NAMALWA (cell line): Measurements from ENCODE around the gene AHCTF1.
"Not testable (repeated sequence)": the region's sequence is repeated elsewhere in the genome, so short reads cannot be mapped to it uniquely, and the experiment has no call there.

Experiments
- DNase-seq: peaks from one replicate; pipeline ENCODE4 v3.0.0-alpha.2; 2015; ENCODE audit warnings: low spot score

AHCTF1 gene

GRCh38 chr1:246923482-246923881, 8.3 kb downstream of the AHCTF1 start:
- no peak for DNase-seq

- DNase-seq: no peak
Observed at GRCh38 chr1:246921481-246921880, 10.3 kb downstream of the AHCTF1 start.

- DNase-seq: no peak
Observed at GRCh38 chr1:246919902-246920301, 11.8 kb downstream of the AHCTF1 start.

- DNase-seq: not testable (repeated sequence)
Observed at GRCh38 chr1:246916026-246916923, 15.5 kb downstream of the AHCTF1 start.

- DNase-seq: peak; percentile 63
Observed at GRCh38 chr1:246907472-246907871, 24.3 kb downstream of the AHCTF1 start.

- DNase-seq: no peak
Observed at GRCh38 chr1:246906833-246907232, 24.9 kb downstream of the AHCTF1 start.

GRCh38 chr1:246901874-246902273, 29.9 kb downstream of the AHCTF1 start:
- no peak for DNase-seq

- DNase-seq: no peak
Observed at GRCh38 chr1:246897302-246897701, 34.4 kb downstream of the AHCTF1 start.

- DNase-seq: no peak
Observed at GRCh38 chr1:246893191-246893939, 38.4 kb downstream of the AHCTF1 start.

- no peak for DNase-seq
Observed at GRCh38 chr1:246891105-246891504, 40.6 kb downstream of the AHCTF1 start.

GRCh38 chr1:246888522-246888921, 43.2 kb downstream of the AHCTF1 start:
- DNase-seq: no peak

GRCh38 chr1:246885389-246885788, 46.4 kb downstream of the AHCTF1 start:
- DNase-seq: not testable (repeated sequence)

- DNase-seq: no peak
Observed at GRCh38 chr1:246878551-246878950, 53.2 kb downstream of the AHCTF1 start.

- DNase-seq: no peak
Observed at GRCh38 chr1:246876431-246876830, 55.3 kb downstream of the AHCTF1 start.

- DNase-seq: no peak
Observed at GRCh38 chr1:246875041-246876026, 56.4 kb downstream of the AHCTF1 start.

GRCh38 chr1:246865921-246866320, 65.8 kb downstream of the AHCTF1 start:
- no peak for DNase-seq

GRCh38 chr1:246863791-246864190, 68.0 kb downstream of the AHCTF1 start:
- not testable (repeated sequence) for DNase-seq

- no peak for DNase-seq
Observed at GRCh38 chr1:246860401-246860800, 71.3 kb downstream of the AHCTF1 start.

GRCh38 chr1:246856371-246856770, 75.4 kb downstream of the AHCTF1 start:
- no peak for DNase-seq

- not testable (repeated sequence) for DNase-seq
Observed at GRCh38 chr1:246850640-246851039, 81.1 kb downstream of the AHCTF1 start.

GRCh38 chr1:246843876-246844275, 87.9 kb downstream of the AHCTF1 start:
- DNase-seq: no peak

GRCh38 chr1:246840761-246841160, 91.0 kb downstream of the AHCTF1 start:
- not testable (repeated sequence) for DNase-seq
